AG09309 (cell line): Measurements from ENCODE around the gene ZBTB45.

Experiments
- DNase-seq: peaks from one replicate; pipeline ENCODE4 v3.0.0-alpha.2; 2010; ENCODE audit warnings: low read depth
- H3K4me3 ChIP-seq: 2 replicates; pipeline ENCODE4 v1.5.1; 2011; ENCODE audit warnings: mild to moderate bottlenecking, low read depth, low read length, moderate library complexity; ENCODE audit not compliant: control insufficient read depth
- CTCF ChIP-seq: IDR thresholded peaks from 2 replicates; pipeline ENCODE4 v1.5.1; 2011; ENCODE audit warnings: mild to moderate bottlenecking, low read depth, low read length, inconsistent platforms; ENCODE audit not compliant: insufficient read depth, control insufficient read depth; ENCODE audit errors: missing control alignments

ZBTB45 gene

GRCh38 chr19:58520257-58520599 is 618 bp upstream of the ZBTB45 start:
- TF ChIP-seq CTCF = no peak
- DNase-seq = no peak
- peak overlapping the region; percentile 63 for H3K4me3 ChIP-seq

GRCh38 chr19:58519087-58519354 is 589 bp downstream of the ZBTB45 start:
- TF ChIP-seq CTCF = peak; percentile 83
- peak overlapping the region; percentile 63 for H3K4me3 ChIP-seq
- DNase-seq = peak; percentile 14

DNA sequence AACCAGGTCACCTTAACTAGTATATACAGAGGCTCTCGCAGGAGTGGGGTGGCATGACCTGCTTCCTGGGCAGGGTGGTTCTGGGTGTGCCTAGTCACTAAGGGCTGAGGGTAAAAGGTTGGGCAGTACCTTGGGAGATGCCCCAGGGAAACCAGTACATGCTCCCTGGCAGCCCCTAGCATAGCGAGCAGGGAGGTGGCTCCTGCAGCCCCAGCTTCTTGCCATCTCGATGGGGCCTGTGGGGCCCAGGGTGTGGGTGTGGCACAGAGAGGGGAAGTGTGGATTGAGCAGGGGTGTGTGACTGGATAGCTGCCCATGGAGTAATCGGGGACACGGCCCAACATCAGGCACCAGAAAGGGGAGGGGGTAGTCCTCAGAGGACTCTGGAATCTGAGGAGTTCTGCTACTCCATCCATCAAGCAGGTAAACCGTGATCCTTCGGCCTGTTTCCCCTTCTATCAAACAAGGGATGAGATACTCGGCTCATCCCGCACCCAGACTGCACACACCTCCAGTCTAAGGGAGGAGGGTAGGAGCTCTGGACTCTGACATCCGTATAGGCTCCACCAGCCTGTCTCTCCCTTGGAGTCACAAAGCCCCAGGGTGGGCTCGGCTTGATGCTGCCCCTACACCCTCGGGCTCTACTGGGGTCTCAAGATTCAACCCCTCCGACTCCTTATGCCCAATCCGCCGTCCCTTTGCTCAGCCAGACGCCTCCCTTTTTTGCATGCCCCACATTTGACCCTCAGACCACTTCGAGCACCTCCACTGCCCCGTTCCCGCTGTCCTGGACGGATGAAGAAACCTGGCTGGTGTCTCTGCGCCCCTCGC is 1.1 kb downstream of the ZBTB45 start:
- DNase-seq = no peak
- TF ChIP-seq CTCF = no peak
- peak overlapping the region; percentile 63 for H3K4me3 ChIP-seq

GRCh38 chr19:58516964-58517833 is 2.4 kb downstream of the ZBTB45 start:
- peak; percentile 5 for TF ChIP-seq CTCF
- no peak for DNase-seq
- H3K4me3 ChIP-seq = no peak overlapping the region

GRCh38 chr19:58516246-58516836 is 3.3 kb downstream of the ZBTB45 start:
- no peak overlapping the region for H3K4me3 ChIP-seq
- no peak for TF ChIP-seq CTCF
- DNase-seq = no peak

GRCh38 chr19:58515259-58515658 is 4.4 kb downstream of the ZBTB45 start:
- H3K4me3 ChIP-seq = no peak overlapping the region
- no peak for TF ChIP-seq CTCF
- no peak for DNase-seq
